Loucy (cell line): Measurements from ENCODE around the gene ZNF521.

ENCODE experiments used
- CTCF ChIP-seq: fragments of 200-600 bp; sonication (generic); conservative IDR thresholded peaks from 2 replicates; pipeline ENCODE4 v1.5.1; 2014; ENCODE audit warnings: mild to moderate bottlenecking, antibody characterized with exemption, low read length
- EZH2phosphoT487 ChIP-seq: fragments of 200-600 bp; IDR thresholded peaks from 2 replicates; pipeline ENCODE4 v1.6.1; 2018; ENCODE audit warnings: antibody characterized with exemption, mild to moderate bottlenecking, moderate library complexity, borderline replicate concordance

- no peak for TF ChIP-seq EZH2phosphoT487
- no peak for TF ChIP-seq CTCF
Measured at GRCh38 chr18:25365242-25365641, 13.3 kb upstream of the ZNF521 start.
